HG02852 (cell line): ENCODE results near the gene CNTNAP2.
"Not testable (repeated sequence)": the region's sequence is repeated elsewhere in the genome, so short reads cannot be mapped to it uniquely, and the experiment has no call there.

Experiments used
- ATAC-seq: cut with Tn5 transposase; IDR thresholded peaks from one replicate; pipeline ENCODE4 v1.9.1; 2021; ENCODE audit warnings: mild to moderate bottlenecking, moderate library complexity; ENCODE audit not compliant: unreplicated experiment

Gene CNTNAP2

GRCh38 chr7:148391591-148391990 is 2275.0 kb downstream of the CNTNAP2 start:
- ATAC-seq = no peak

GRCh38 chr7:148394582-148394981 is 2278.0 kb downstream of the CNTNAP2 start:
- no peak for ATAC-seq

- ATAC-seq = no peak
Observed at GRCh38 chr7:148395352-148395811, 2278.8 kb downstream of the CNTNAP2 start.

GRCh38 chr7:148395990-148396716 is 2279.6 kb downstream of the CNTNAP2 start:
- no peak for ATAC-seq

- ATAC-seq = no peak
Observed at GRCh38 chr7:148397056-148397455, 2280.5 kb downstream of the CNTNAP2 start.

- no peak for ATAC-seq
Observed at GRCh38 chr7:148397551-148397950, 2280.9 kb downstream of the CNTNAP2 start.

GRCh38 chr7:148397985-148398384 is 2281.4 kb downstream of the CNTNAP2 start:
- ATAC-seq = peak; percentile 51

GRCh38 chr7:148398844-148399365 is 2282.3 kb downstream of the CNTNAP2 start:
- ATAC-seq = peak; percentile 97

- no peak for ATAC-seq
Observed at GRCh38 chr7:148400101-148400500, 2283.5 kb downstream of the CNTNAP2 start.

- no peak for ATAC-seq
Observed at GRCh38 chr7:148402159-148402558, 2285.6 kb downstream of the CNTNAP2 start.

GRCh38 chr7:148403466-148403993 is 2286.9 kb downstream of the CNTNAP2 start:
- ATAC-seq = no peak

- ATAC-seq = no peak
Observed at GRCh38 chr7:148408307-148408706, 2291.7 kb downstream of the CNTNAP2 start.

- no peak for ATAC-seq
Observed at GRCh38 chr7:148410905-148411304, 2294.3 kb downstream of the CNTNAP2 start.

GRCh38 chr7:148412691-148413090 is 2296.1 kb downstream of the CNTNAP2 start:
- ATAC-seq = no peak

GRCh38 chr7:148419856-148420832 is 2303.5 kb downstream of the CNTNAP2 start:
- ATAC-seq = peak; percentile 98

GRCh38 chr7:148422030-148422429 is 2305.4 kb downstream of the CNTNAP2 start:
- ATAC-seq = no peak

GRCh38 chr7:148426393-148426792 is 2309.8 kb downstream of the CNTNAP2 start:
- not testable (repeated sequence) for ATAC-seq

- ATAC-seq = not testable (repeated sequence)
Observed at GRCh38 chr7:148430690-148431089, 2314.1 kb downstream of the CNTNAP2 start.

GRCh38 chr7:148433521-148434180 is 2317.1 kb downstream of the CNTNAP2 start:
- no peak for ATAC-seq

GRCh38 chr7:148434181-148434757 is 2317.7 kb downstream of the CNTNAP2 start:
- ATAC-seq = no peak
